Measurements from ENCODE around the gene C3orf52.

GRCh38 chr3:112149136-112149535 lies 62.9 kb downstream of the C3orf52 start:
- TF ChIP-seq CTCF (conservative IDR thresholded peaks at IDR 0.05 in 1 of 2, IDR thresholded peaks at IDR 0.05 in 1 of 2; ENCODE audit: low read depth in 1 of 2, low read length in 2 of 2): no peak
- TF ChIP-seq EZH2 (IDR thresholded peaks at IDR 0.05; ENCODE audit: low read length, missing control alignments): no peak

Data from fibroblast of lung (primary cell).